Esophagus squamous epithelium (tissue), 4 donors: ENCODE data around the gene CPLX4.

Experiments
- POLR2A ChIP-seq, 4 donors: fragments of 450-650 bp; IDR thresholded peaks; one replicate each; pipeline ENCODE4 v1.6.1; 2017; ENCODE audit warnings: antibody characterized with exemption in 4 of 4, mild to moderate bottlenecking in 4 of 4, moderate library complexity in 3 of 4
- TF ChIP-seq, protein P1 (sequence below), 6 experiments: fragments of 450-650 bp in 4 of 6; fragments of 200-600 bp in 2 of 6; sonication (generic) in 2 of 6; IDR thresholded peaks; one replicate each; pipeline ENCODE4 v1.5.1; 2016 to 2019; ENCODE audit warnings: antibody characterized with exemption in 6 of 6, mild to moderate bottlenecking in 4 of 6, moderate library complexity in 4 of 6

DNA sequence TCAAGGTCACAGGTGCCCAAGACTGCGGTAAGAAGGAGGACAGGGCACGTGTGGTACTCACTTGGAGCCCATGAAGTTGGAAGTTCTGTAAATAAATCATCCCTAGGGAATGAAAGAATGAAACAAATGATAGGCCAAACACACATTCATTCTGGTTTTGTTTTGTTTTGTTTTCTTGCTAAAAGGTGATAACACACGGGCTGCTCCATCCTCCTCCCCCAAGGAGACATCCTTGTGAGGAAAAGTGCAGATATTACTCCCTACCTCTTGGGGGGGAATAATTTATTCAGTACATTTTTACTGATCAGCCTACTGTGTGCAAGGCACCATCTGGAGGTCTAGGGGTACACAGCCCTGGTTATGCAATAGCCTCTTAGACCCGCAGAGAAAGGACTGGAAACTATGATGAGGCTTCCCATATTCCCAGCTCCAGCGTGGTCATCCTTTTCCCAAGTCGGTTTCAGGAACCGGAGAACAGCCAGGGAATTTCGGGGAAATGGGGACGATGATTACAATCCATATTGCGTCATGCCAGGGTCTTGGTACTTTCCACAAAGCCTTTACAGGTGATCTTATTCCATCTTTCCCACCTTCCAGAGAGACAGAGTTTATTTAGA lies 51.5 kb downstream of the CPLX4 start:
- TF ChIP-seq, protein P1, sequence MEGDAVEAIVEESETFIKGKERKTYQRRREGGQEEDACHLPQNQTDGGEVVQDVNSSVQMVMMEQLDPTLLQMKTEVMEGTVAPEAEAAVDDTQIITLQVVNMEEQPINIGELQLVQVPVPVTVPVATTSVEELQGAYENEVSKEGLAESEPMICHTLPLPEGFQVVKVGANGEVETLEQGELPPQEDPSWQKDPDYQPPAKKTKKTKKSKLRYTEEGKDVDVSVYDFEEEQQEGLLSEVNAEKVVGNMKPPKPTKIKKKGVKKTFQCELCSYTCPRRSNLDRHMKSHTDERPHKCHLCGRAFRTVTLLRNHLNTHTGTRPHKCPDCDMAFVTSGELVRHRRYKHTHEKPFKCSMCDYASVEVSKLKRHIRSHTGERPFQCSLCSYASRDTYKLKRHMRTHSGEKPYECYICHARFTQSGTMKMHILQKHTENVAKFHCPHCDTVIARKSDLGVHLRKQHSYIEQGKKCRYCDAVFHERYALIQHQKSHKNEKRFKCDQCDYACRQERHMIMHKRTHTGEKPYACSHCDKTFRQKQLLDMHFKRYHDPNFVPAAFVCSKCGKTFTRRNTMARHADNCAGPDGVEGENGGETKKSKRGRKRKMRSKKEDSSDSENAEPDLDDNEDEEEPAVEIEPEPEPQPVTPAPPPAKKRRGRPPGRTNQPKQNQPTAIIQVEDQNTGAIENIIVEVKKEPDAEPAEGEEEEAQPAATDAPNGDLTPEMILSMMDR (IDR thresholded peaks at IDR 0.05) = no peak
- no peak for TF ChIP-seq POLR2A (IDR thresholded peaks at IDR 0.05)
